GM13976 (cell line): ENCODE results near the gene KDM5C.

Experiments used
- DNase-seq: peaks from one replicate; pipeline ENCODE4 v3.0.0; 2012; ENCODE audit warnings: low spot score
- in situ Hi-C: fragments of 300-500 bp; cut with MboI; formaldehyde crosslinking; loops from one replicate; pipeline ENCODE4 v1.12.0; 2022; ENCODE audit warnings: low sequenced_read_pairs, mixed read lengths, inconsistent platforms; ENCODE audit not compliant: unreplicated experiment
- TF ChIP-seq, protein P1 (sequence below): IDR thresholded peaks from 2 replicates; pipeline ENCODE4 v1.5.1; 2012; ENCODE audit warnings: borderline replicate concordance, mild to moderate bottlenecking; ENCODE audit not compliant: insufficient read depth; ENCODE audit errors: extremely low read depth, missing control alignments, control extremely low read depth

The KDM5C gene

GRCh38 chrX:53196678-53197077 is 28.3 kb downstream of the KDM5C start:
- TF ChIP-seq, protein P1, sequence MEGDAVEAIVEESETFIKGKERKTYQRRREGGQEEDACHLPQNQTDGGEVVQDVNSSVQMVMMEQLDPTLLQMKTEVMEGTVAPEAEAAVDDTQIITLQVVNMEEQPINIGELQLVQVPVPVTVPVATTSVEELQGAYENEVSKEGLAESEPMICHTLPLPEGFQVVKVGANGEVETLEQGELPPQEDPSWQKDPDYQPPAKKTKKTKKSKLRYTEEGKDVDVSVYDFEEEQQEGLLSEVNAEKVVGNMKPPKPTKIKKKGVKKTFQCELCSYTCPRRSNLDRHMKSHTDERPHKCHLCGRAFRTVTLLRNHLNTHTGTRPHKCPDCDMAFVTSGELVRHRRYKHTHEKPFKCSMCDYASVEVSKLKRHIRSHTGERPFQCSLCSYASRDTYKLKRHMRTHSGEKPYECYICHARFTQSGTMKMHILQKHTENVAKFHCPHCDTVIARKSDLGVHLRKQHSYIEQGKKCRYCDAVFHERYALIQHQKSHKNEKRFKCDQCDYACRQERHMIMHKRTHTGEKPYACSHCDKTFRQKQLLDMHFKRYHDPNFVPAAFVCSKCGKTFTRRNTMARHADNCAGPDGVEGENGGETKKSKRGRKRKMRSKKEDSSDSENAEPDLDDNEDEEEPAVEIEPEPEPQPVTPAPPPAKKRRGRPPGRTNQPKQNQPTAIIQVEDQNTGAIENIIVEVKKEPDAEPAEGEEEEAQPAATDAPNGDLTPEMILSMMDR, result no peak
- in situ Hi-C loops, result no loop called here
- no peak for DNase-seq

DNA sequence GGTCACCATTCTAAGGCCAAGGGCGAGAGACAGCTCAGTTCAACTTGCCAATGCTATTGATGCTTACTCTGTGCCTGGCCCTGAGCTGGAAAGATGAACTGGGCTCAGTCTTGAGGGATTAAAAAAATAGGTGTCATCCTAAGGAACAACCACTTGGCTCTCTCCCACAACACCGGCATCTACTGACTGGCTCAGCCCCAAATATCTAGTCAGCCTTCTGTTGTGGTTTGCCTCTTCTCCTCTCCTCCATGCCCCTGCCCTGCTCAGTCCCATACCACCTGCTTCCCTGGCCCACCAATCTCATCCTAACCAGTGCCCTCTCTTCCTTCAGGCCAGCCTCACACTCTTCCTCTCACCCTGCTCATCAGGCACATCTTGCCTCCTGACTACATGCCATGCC is 29.6 kb downstream of the KDM5C start:
- TF ChIP-seq, protein P1, result no peak
- DNase-seq, result no peak
- in situ Hi-C loops, result no loop called here

GRCh38 chrX:53194308-53194707 is 30.7 kb downstream of the KDM5C start:
- TF ChIP-seq, protein P1, result no peak

GRCh38 chrX:53193093-53193492 is 31.9 kb downstream of the KDM5C start:
- TF ChIP-seq, protein P1, result no peak
- in situ Hi-C loops, result no loop called here
- no peak for DNase-seq

More at GRCh38 chrX:53194308-53194707, 30.7 kb downstream of the KDM5C start:
- DNase-seq, result no peak
- in situ Hi-C loops, result no loop called here

DNA sequence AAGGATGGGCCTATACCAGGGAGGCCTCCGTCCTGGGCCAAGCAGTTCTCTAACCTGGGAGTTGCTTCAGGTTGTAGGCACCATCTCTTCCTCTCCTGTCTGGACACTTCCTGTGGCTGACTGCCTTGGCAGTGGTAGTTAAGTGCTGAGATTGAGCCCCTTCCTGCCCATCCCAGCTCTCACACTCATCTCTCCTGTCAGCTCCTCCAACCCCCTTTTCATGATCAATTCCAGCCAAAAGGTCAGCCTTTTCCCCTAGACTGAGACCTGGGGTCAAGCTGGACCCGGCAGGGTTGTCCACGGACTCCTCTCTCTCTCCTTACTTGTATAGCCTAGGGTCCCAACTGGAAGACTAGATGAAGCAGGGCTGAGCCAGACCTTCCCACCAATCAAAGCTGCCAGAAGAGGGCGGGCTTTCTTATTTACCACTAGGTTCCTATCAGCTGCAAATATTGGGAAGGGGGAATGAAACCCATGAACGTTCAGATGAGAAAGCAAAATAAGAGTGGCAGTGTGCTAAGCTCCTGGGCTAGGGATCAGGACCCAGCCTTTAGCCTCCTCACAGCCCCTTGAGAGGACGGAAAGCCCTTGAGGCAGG is 34.5 kb downstream of the KDM5C start:
- TF ChIP-seq, protein P1, result peak; percentile 17
- DNase-seq, result no peak
- in situ Hi-C loops, result no loop called here

DNA sequence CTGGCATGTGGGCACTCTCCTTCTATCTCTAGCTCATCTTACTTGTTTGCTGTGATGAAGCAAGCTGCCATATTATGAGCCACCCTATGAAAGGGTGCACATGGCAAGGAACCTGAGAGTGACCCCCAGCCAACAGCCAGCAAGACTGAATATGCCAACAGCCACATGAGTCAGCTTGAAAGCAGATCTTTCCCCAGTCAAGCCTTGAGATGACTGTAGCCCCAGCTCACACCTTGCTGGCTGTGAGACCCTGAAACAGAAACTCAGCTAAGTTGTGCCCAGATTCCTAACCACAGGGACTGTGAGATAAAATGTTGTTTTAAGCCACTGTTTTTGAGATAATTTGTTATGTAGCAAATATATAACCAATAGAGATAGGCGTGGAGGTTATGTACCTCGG is 36.2 kb downstream of the KDM5C start:
- DNase-seq, result no peak

DNA sequence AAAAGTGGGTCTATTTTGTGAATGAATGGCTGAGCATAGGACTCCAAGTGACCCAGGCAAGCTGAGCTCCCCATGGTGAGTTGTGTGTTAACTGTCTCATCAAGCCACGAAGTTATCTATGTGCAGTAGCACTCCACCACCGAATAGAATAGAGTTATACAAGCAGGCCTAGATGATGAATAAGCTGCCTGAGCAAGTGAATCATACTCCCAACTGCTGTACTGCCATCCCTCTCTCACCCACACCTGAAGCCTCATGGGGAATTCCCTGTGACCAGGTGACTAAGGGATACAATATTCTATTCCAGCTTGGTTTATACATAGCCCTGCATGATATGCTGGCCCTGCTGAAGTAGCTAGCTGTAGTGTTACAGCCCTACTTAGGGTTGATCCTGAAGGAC is 38.7 kb downstream of the KDM5C start:
- no peak for DNase-seq
- in situ Hi-C loops, result no loop called here

More for the DNA sequence above, 36.2 kb downstream of the KDM5C start:
- in situ Hi-C loops, result no loop called here
- TF ChIP-seq, protein P1, result no peak

More for the DNA sequence above, 38.7 kb downstream of the KDM5C start:
- TF ChIP-seq, protein P1, result no peak
